Activated naive CD8-positive, alpha-beta T cell treated with anti-CD3 and anti-CD28 coated beads, Interleukin-2, amount 50 U/mL, for 16 hours (primary cell): Measurements from ENCODE around the gene COPS3.

ENCODE experiments used
- DNase-seq: peaks from one replicate; pipeline ENCODE4 v3.0.0-alpha.2; 2020; ENCODE audit warnings: low read depth, low spot score

Gene COPS3

GRCh38 chr17:17246879-17247278, 34.2 kb downstream of the COPS3 start:
- DNase-seq = no peak

GRCh38 chr17:17243163-17243562, 37.9 kb downstream of the COPS3 start:
- no peak for DNase-seq

- no peak for DNase-seq
These were observed 38.8 kb downstream of the COPS3 start for GRCh38 chr17:17242246-17242645.

GRCh38 chr17:17241656-17242055, 39.4 kb downstream of the COPS3 start:
- DNase-seq = no peak

- no peak for DNase-seq
These were observed 41.2 kb downstream of the COPS3 start for GRCh38 chr17:17239832-17240231.

- DNase-seq = peak; percentile 75
These were observed 43.8 kb downstream of the COPS3 start, which contains the start of gene FLCN for GRCh38 chr17:17237026-17237799. FLCN (minus strand) TSS chr17:17237168; CDS start chr17:17228137, 9,031 bp downstream.

GRCh38 chr17:17236295-17237025, 44.6 kb downstream of the COPS3 start:
- DNase-seq = no peak

- DNase-seq = no peak
These were observed 45.6 kb downstream of the COPS3 start for GRCh38 chr17:17235212-17236174.

GRCh38 chr17:17232303-17232621, 48.8 kb downstream of the COPS3 start:
- DNase-seq = no peak

GRCh38 chr17:17231621-17232302, 49.3 kb downstream of the COPS3 start:
- DNase-seq = no peak

- no peak for DNase-seq
These were observed 51.3 kb downstream of the COPS3 start for GRCh38 chr17:17229416-17230384.

- DNase-seq = no peak
These were observed 52.3 kb downstream of the COPS3 start for GRCh38 chr17:17228521-17229279.

GRCh38 chr17:17227608-17228520, 53.2 kb downstream of the COPS3 start:
- no peak for DNase-seq

GRCh38 chr17:17226451-17227265, 54.4 kb downstream of the COPS3 start:
- DNase-seq = no peak

GRCh38 chr17:17225901-17226300, 55.1 kb downstream of the COPS3 start:
- DNase-seq = no peak

- no peak for DNase-seq
These were observed 56.9 kb downstream of the COPS3 start for GRCh38 chr17:17224137-17224536.

GRCh38 chr17:17223736-17224135, 57.3 kb downstream of the COPS3 start:
- no peak for DNase-seq
